ENCODE data around the gene RHCG. TPM values are rescaled to one million over a fixed set of nuclear protein-coding genes. Genes with fewer than 3 reads are reported as not detected.

The RHCG gene
- total and polyA plus RNA-seq, 2 of the 13 experiments (the other 11 are each of a cell fraction or from before 2014, with no cell fraction given), result not detected

DNA sequence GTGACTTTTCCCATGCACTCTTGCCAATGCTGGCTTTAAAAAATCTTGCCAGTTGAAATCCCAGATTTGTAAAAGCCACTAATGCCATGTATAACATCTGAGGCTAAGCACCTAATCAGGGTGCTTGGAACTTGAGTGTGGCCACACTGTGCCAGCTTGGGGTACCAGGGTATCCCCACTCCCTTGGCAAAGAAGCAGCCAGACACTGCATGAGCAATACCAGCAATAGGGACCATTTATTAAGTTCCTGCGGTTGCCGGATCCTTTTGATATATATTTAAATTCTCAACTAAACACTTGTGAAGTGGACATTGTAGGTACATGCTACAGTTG, 2.2 kb upstream of the RHCG start:
- 59% methylated on average over 2 of the region's 2 CpGs for WGBS (ENCODE audit: low lambda C conversion rate)
- BruUV-seq (replicated peaks), result no TSS peak

DNA sequence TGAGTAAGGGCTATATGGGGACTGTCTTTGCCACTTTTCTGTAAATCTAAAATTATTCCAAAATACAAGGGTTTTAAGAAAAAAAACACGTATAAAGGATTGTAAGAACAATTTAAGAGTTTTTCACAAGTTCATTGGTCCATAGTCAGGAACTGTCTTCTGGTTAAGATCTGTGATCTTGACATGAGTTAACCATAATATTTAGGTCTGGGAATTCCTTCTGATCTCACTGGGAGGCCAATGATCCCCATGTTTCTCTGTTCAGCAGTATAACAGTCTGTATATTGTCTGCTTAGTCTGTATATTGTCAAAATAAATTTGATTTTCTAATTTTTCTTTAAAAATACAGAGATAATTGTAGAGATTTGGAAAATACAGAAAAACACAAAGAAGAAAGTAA, 848 bp upstream of the RHCG start:
- no peak for FAIRE-seq
- TF ChIP-seq TCF12 (IDR thresholded peaks at IDR 0.05) (no peak), TCF12 (CRISPR knock-in tag; IDR thresholded peaks at IDR 0.05) (no peak), PHF8 (CRISPR knock-in tag; IDR thresholded peaks at IDR 0.05) (no peak), ZNF615 (CRISPR knock-in tag; IDR thresholded peaks at IDR 0.05; ENCODE audit: borderline replicate concordance) (no peak), IKZF4 (CRISPR knock-in tag; IDR thresholded peaks at IDR 0.05; ENCODE audit: borderline replicate concordance, low read depth, not compliant biosample characterization) (no peak)
- TF ChIP-seq, protein P1, sequence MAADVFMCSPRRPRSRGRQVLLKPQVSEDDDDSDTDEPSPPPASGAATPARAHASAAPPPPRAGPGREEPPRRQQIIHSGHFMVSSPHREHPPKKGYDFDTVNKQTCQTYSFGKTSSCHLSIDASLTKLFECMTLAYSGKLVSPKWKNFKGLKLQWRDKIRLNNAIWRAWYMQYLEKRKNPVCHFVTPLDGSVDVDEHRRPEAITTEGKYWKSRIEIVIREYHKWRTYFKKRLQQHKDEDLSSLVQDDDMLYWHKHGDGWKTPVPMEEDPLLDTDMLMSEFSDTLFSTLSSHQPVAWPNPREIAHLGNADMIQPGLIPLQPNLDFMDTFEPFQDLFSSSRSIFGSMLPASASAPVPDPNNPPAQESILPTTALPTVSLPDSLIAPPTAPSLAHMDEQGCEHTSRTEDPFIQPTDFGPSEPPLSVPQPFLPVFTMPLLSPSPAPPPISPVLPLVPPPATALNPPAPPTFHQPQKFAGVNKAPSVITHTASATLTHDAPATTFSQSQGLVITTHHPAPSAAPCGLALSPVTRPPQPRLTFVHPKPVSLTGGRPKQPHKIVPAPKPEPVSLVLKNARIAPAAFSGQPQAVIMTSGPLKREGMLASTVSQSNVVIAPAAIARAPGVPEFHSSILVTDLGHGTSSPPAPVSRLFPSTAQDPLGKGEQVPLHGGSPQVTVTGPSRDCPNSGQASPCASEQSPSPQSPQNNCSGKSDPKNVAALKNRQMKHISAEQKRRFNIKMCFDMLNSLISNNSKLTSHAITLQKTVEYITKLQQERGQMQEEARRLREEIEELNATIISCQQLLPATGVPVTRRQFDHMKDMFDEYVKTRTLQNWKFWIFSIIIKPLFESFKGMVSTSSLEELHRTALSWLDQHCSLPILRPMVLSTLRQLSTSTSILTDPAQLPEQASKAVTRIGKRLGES (CRISPR knock-in tag; IDR thresholded peaks at IDR 0.05; ENCODE audit: borderline replicate concordance), result no peak
- TF ChIP-seq, protein P2, sequence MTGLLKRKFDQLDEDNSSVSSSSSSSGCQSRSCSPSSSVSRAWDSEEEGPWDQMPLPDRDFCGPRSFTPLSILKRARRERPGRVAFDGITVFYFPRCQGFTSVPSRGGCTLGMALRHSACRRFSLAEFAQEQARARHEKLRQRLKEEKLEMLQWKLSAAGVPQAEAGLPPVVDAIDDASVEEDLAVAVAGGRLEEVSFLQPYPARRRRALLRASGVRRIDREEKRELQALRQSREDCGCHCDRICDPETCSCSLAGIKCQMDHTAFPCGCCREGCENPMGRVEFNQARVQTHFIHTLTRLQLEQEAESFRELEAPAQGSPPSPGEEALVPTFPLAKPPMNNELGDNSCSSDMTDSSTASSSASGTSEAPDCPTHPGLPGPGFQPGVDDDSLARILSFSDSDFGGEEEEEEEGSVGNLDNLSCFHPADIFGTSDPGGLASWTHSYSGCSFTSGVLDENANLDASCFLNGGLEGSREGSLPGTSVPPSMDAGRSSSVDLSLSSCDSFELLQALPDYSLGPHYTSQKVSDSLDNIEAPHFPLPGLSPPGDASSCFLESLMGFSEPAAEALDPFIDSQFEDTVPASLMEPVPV (CRISPR knock-in tag; IDR thresholded peaks at IDR 0.05), result no peak
- TF ChIP-seq, protein P3, sequence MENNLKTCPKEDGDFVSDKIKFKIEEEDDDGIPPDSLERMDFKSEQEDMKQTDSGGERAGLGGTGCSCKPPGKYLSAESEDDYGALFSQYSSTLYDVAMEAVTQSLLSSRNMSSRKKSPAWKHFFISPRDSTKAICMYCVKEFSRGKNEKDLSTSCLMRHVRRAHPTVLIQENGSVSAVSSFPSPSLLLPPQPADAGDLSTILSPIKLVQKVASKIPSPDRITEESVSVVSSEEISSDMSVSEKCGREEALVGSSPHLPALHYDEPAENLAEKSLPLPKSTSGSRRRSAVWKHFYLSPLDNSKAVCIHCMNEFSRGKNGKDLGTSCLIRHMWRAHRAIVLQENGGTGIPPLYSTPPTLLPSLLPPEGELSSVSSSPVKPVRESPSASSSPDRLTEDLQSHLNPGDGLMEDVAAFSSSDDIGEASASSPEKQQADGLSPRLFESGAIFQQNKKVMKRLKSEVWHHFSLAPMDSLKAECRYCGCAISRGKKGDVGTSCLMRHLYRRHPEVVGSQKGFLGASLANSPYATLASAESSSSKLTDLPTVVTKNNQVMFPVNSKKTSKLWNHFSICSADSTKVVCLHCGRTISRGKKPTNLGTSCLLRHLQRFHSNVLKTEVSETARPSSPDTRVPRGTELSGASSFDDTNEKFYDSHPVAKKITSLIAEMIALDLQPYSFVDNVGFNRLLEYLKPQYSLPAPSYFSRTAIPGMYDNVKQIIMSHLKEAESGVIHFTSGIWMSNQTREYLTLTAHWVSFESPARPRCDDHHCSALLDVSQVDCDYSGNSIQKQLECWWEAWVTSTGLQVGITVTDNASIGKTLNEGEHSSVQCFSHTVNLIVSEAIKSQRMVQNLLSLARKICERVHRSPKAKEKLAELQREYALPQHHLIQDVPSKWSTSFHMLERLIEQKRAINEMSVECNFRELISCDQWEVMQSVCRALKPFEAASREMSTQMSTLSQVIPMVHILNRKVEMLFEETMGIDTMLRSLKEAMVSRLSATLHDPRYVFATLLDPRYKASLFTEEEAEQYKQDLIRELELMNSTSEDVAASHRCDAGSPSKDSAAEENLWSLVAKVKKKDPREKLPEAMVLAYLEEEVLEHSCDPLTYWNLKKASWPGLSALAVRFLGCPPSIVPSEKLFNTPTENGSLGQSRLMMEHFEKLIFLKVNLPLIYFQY (CRISPR knock-in tag; IDR thresholded peaks at IDR 0.05; ENCODE audit: borderline replicate concordance), result no peak

More for the DNA sequence above, 2.2 kb upstream of the RHCG start:
- Histone ChIP-seq H3K4me2 (ENCODE audit: low read depth, low read length) (no peak overlapping the region), H3K36me3 (replicated peaks in 1 of 2; ENCODE audit: control insufficient read depth in 1 of 2, insufficient read depth in 2 of 2, low read length in 2 of 2) (no peaks in the 10 kb centered on the region), H3K4me1 (ENCODE audit: insufficient read depth, low read length) (no peaks in the 10 kb centered on the region; the same call in 1 of the 2 replicates), H3K4me3 (replicated peaks in 1 of 3; ENCODE audit: insufficient read depth in 1 of 3, low read depth in 2 of 3, low read length in 3 of 3) (no peak overlapping the region), H3K9me3 (ENCODE audit: low read length) (no peaks in the 10 kb centered on the region), H3K27ac (ENCODE audit: extremely low read length, insufficient read depth, low read length) (no peak overlapping the region), H3K9ac (ENCODE audit: insufficient read depth, low read depth, low read length) (no peak overlapping the region), H4K20me1 (ENCODE audit: insufficient read depth, low read length) (no peaks in the 10 kb centered on the region), H3K27me3 (ENCODE audit: control insufficient read depth in 1 of 2, insufficient read depth in 2 of 2, low read length in 2 of 2) (peaks cover 0 to 30% of the 10 kb centered on the region in 2 experiments; a peak in 2 of 5 replicates), H3K79me2 (ENCODE audit: insufficient read depth, low read length) (no peaks in the 10 kb centered on the region), H2AFZ (ENCODE audit: low read length) (no peak overlapping the region)
- FAIRE-seq, result no peak
- TF ChIP-seq NFYC (CRISPR knock-in tag; IDR thresholded peaks at IDR 0.05) (no peak), HMG20B (CRISPR knock-in tag; conservative IDR thresholded peaks at IDR 0.05) (no peak), GTF2F1 (IDR thresholded peaks at IDR 0.05; ENCODE audit: low read length) (no peak), NCOA5 (CRISPR knock-in tag; IDR thresholded peaks at IDR 0.05) (no peak)
- DNase-seq (ENCODE audit: low spot score), result no peak
- in situ Hi-C loops (cut with HindIII; ENCODE audit: extremely low pct_ligation_motif_present, low pct_unique_long_range_greater_than_20kb) (loop anchor here (5.0 kb wide), 1 partner anchor 54 kb away; no protein-coding TSS in a partner anchor), intact Hi-C loops (cut with micrococcal nuclease; ENCODE audit: unreplicated experiment) (loop anchor here (10.0 kb wide), 1 partner anchor 176 kb away; the partner anchor contains the start of gene PLIN1)
- POLR2A ChIA-PET, result no interaction called here
- CTCF ChIA-PET (ENCODE audit: low intra/inter-chr PET ratio, low total read pairs), result no interaction called here
- ATAC-seq, result no peak

More for the DNA sequence above, 848 bp upstream of the RHCG start:
- no peak overlapping the region for H3K4me3 ChIP-seq (replicated peaks in 1 of 3; ENCODE audit: insufficient read depth in 1 of 3, low read depth in 2 of 3, low read length in 3 of 3)
- H4K20me1 ChIP-seq (ENCODE audit: insufficient read depth, low read length), result no peaks in the 10 kb centered on the region
- no peaks in the 10 kb centered on the region for H3K79me2 ChIP-seq (ENCODE audit: insufficient read depth, low read length)
- no peak overlapping the region for H3K9ac ChIP-seq (ENCODE audit: insufficient read depth, low read depth, low read length)
- 3% methylated on average over 1 of the region's 1 CpG for WGBS (ENCODE audit: low lambda C conversion rate)
- no peak for ATAC-seq
- no peak overlapping the region for H2AFZ ChIP-seq (ENCODE audit: low read length)
- H3K9me3 ChIP-seq (ENCODE audit: low read length), result no peaks in the 10 kb centered on the region
- no peak for DNase-seq (ENCODE audit: low spot score)
- no peaks in the 10 kb centered on the region for H3K36me3 ChIP-seq (replicated peaks in 1 of 2; ENCODE audit: control insufficient read depth in 1 of 2, insufficient read depth in 2 of 2, low read length in 2 of 2)
- H3K4me2 ChIP-seq (ENCODE audit: low read depth, low read length), result no peak overlapping the region
- CTCF ChIA-PET (ENCODE audit: low intra/inter-chr PET ratio, low total read pairs), result no interaction called here
- POLR2A ChIA-PET, result no interaction called here
- no peaks in the 10 kb centered on the region; the same call in 1 of the 2 replicates for H3K4me1 ChIP-seq (ENCODE audit: insufficient read depth, low read length)
- in situ Hi-C loops (cut with HindIII; ENCODE audit: extremely low pct_ligation_motif_present, low pct_unique_long_range_greater_than_20kb) (loop anchor here (5.0 kb wide), 1 partner anchor 55 kb away; no protein-coding TSS in a partner anchor), intact Hi-C loops (cut with micrococcal nuclease; ENCODE audit: unreplicated experiment) (loop anchor here (2.0 to 10.0 kb wide), 2 partner anchors 58 to 178 kb away; partner anchors contain the start of gene PLIN1)
- H3K27me3 ChIP-seq (ENCODE audit: control insufficient read depth in 1 of 2, insufficient read depth in 2 of 2, low read length in 2 of 2), result peaks cover 6 to 42% of the 10 kb centered on the region in 2 experiments; a peak in 3 of 5 replicates
- no TSS peak for BruUV-seq (replicated peaks)
- no peak overlapping the region for H3K27ac ChIP-seq (ENCODE audit: extremely low read length, insufficient read depth, low read length)
